GM12878 (cell line): ENCODE data around the gene ROCK2.

Experiments used
- CHD2 ChIP-seq: IDR thresholded peaks from 2 replicates; pipeline ENCODE4 v1.6.1; 2011; ENCODE audit warnings: low read depth, low read length, improper control_type of control experiment, borderline replicate concordance
- CREB1 ChIP-seq: IDR thresholded peaks from 2 replicates; pipeline ENCODE4 v1.6.1; 2012; ENCODE audit warnings: low read depth, mild to moderate bottlenecking, inconsistent platforms
- KDM1A ChIP-seq: fragments of 200-600 bp; sonication (generic); IDR thresholded peaks from 2 replicates; pipeline ENCODE4 v1.6.1; 2016; ENCODE audit warnings: borderline replicate concordance
- NRF1 ChIP-seq: conservative IDR thresholded peaks from 2 replicates; pipeline ENCODE4 v1.6.1; 2011; ENCODE audit warnings: mild to moderate bottlenecking, low read depth, low read length, improper control_type of control experiment
- SUZ12 ChIP-seq: fragments of 200-600 bp; sonication (generic); IDR thresholded peaks from one replicate; pipeline ENCODE4 v1.6.1; 2018; ENCODE audit warnings: antibody characterized with exemption, mild to moderate bottlenecking; ENCODE audit not compliant: unreplicated experiment
- USF2 ChIP-seq: IDR thresholded peaks from 2 replicates; pipeline ENCODE4 v1.6.1; 2011; ENCODE audit warnings: low read depth, low read length, improper control_type of control experiment, borderline replicate concordance
- YY1 ChIP-seq: IDR thresholded peaks from 2 replicates; pipeline ENCODE4 v1.6.1; 2011; ENCODE audit warnings: low read depth, mild to moderate bottlenecking, low read length
- TF ChIP-seq, protein P1 (sequence below), 3 experiments: IDR thresholded peaks in 2 of 3; conservative IDR thresholded peaks in 1 of 3; 2 replicates each; pipeline ENCODE4 v1.5.1; 2011; ENCODE audit warnings: low read depth in 3 of 3, low read length in 3 of 3, mild to moderate bottlenecking in 3 of 3, control low read depth in 2 of 3, moderate library complexity in 2 of 3, inconsistent platforms in 1 of 3, mixed read lengths in 1 of 3; ENCODE audit not compliant: control insufficient read depth in 2 of 3, insufficient read depth in 1 of 3; ENCODE audit errors: extremely low read depth in 1 of 3

DNA sequence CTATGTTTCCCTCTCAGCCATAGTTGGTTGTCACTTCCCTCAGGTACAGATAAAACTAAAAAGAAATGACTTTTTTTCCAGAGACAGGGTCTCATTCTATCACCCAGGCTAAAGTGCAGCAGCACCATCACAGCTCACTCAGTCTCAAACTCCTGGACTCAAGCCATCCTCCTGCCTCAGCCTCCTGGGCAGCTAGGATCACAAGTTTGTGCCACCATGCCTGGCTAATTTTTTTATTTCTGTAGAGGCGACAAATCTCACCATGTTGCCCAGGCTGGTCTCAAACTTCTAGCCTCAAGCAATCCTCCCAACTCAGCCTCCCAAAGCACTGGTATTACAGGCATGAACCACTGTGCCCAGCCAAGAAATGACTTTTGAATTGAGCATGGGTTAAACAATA lies 8.2 kb downstream of the ROCK2 start:
- TF ChIP-seq, protein P1, sequence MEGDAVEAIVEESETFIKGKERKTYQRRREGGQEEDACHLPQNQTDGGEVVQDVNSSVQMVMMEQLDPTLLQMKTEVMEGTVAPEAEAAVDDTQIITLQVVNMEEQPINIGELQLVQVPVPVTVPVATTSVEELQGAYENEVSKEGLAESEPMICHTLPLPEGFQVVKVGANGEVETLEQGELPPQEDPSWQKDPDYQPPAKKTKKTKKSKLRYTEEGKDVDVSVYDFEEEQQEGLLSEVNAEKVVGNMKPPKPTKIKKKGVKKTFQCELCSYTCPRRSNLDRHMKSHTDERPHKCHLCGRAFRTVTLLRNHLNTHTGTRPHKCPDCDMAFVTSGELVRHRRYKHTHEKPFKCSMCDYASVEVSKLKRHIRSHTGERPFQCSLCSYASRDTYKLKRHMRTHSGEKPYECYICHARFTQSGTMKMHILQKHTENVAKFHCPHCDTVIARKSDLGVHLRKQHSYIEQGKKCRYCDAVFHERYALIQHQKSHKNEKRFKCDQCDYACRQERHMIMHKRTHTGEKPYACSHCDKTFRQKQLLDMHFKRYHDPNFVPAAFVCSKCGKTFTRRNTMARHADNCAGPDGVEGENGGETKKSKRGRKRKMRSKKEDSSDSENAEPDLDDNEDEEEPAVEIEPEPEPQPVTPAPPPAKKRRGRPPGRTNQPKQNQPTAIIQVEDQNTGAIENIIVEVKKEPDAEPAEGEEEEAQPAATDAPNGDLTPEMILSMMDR (IDR thresholded peaks at IDR 0.05 in 2 of 3, conservative IDR thresholded peaks at IDR 0.05 in 1 of 3; ENCODE audit: control insufficient read depth in 2 of 3, extremely low read depth in 1 of 3, insufficient read depth in 1 of 3, low read depth in 3 of 3, low read length in 3 of 3), result no peak
- TF ChIP-seq USF2, result no peak
- TF ChIP-seq YY1, result no peak
- no peak for TF ChIP-seq CHD2
- TF ChIP-seq CREB1, result no peak
- TF ChIP-seq NRF1, result no peak
- no peak for TF ChIP-seq SUZ12
- TF ChIP-seq KDM1A, result no peak
